ENCODE results near the gene PDGFC.

Gene PDGFC

DNA sequence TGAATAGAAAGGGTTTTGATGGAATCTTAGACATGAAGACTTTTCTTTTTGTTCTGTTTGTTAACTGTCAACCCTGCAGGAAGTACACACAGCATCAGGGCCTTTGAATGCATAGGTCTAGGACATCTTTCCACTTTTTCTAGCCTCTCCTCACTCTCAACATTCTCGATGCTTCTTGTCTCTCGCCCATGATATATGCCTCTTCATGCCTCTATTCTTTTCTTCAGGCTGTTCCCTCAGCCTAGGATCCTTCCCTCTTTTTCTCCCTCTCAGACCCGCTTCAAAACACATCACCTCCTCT lies 9.6 kb downstream of the PDGFC start:
- no peak overlapping the region for H3K4me3 ChIP-seq (replicated peaks; ENCODE audit: low read depth, low read length)
- DNase-seq (ENCODE audit: extremely low read depth, low read depth), result no peak
- TF ChIP-seq, protein P1, sequence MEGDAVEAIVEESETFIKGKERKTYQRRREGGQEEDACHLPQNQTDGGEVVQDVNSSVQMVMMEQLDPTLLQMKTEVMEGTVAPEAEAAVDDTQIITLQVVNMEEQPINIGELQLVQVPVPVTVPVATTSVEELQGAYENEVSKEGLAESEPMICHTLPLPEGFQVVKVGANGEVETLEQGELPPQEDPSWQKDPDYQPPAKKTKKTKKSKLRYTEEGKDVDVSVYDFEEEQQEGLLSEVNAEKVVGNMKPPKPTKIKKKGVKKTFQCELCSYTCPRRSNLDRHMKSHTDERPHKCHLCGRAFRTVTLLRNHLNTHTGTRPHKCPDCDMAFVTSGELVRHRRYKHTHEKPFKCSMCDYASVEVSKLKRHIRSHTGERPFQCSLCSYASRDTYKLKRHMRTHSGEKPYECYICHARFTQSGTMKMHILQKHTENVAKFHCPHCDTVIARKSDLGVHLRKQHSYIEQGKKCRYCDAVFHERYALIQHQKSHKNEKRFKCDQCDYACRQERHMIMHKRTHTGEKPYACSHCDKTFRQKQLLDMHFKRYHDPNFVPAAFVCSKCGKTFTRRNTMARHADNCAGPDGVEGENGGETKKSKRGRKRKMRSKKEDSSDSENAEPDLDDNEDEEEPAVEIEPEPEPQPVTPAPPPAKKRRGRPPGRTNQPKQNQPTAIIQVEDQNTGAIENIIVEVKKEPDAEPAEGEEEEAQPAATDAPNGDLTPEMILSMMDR (IDR thresholded peaks at IDR 0.05; ENCODE audit: low read depth, low read length, missing control alignments), result no peak

DNA sequence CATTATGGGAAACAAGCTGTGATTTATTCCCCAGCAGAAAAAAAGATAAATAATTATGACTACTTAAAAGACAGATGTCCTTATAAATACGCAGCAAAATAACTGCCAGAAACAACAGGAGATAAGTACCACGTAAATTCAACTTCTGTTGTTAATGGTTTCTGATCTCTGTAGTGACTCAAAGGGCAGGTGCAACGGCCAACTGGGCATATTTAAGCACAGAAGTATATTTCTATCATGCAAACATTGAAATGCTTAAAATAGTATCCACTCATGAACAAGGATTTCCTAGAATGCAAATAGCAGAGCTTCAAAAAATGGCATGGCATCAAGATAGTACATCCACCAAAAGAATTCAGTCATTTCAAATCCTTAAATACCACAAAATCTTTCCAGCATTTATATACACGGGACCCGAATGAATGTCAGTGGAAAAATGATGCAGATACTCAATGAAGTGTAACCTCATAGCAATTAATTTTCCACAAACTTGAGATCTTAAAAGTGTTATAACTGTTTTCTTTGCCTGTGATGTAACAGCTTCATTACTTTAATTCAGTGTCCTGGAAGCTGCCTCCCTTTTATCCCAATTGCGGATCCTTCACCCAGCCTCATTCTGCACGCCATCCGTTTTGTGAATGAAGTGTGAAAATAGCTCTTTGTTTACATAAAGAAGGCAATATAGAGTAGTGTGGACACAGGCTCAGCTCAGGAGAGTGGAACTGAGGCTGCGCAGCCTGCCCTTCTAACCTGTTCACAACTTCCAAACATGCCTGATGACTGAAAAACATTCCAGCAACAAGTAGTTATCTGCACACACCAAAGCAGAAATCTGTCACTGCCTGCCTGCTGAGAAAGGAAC lies 10.2 kb downstream of the PDGFC start:
- no peak for DNase-seq (ENCODE audit: extremely low read depth, low read depth)
- no peak overlapping the region for H3K4me3 ChIP-seq (replicated peaks; ENCODE audit: low read depth, low read length)
- TF ChIP-seq, protein P1 (IDR thresholded peaks at IDR 0.05; ENCODE audit: low read depth, low read length, missing control alignments), result no peak

DNA sequence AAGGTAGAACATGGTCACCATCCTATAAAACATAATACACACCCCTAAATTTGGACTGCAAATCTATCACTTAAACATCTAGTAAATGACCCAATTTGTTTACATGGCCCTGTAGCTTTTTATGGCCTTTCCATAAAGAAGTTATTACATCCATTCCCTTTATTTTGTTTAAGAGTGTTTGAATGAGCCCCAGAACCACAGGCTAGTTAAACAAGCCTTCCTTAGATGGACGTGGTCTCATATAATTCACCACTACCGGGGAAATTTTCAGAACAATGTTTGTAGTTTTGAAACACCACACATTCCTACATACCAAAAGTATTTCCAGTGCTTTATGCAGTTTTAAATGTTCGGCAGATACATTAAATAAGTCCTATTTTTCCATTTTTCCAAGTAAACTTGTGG lies 12.3 kb downstream of the PDGFC start:
- TF ChIP-seq, protein P1 (IDR thresholded peaks at IDR 0.05; ENCODE audit: low read depth, low read length, missing control alignments), result no peak
- no peak for DNase-seq (ENCODE audit: extremely low read depth, low read depth)
- H3K4me3 ChIP-seq (replicated peaks; ENCODE audit: low read depth, low read length), result no peak overlapping the region

DNA sequence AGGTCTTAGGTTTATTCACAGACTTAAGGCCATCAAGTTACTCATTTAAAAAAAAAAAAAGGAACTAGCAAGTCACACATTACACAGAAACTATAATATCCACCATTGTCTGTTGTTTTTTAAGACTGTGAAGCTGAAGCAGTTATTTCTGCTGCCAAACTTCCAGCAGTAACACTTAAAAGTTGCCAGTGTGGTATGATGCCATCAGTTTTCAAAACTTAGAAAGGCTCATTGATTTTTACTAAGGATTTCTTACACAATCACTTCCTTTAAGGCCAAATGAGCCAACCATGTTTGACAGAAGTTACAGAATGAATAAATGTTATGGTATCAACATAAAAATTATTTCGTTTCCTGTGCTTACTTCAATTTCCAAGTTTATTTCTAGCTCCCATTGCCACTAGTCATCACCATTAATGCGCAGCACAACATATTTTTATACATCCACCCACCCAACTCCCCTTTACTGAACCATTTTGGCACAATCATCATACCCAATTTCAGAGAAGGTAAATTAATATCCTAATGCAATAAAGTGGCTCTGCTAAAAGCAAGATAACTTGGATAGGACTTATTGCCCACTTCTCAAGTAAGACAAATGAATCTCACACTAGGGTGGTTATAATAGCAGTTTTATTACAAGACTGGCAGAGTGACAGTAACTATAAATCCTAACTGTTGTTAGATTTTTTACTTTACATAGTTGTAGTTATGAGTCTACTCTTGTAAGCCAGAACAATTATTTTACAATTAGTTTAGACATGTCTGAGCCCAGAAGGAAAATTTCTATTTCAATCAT lies 13.1 kb downstream of the PDGFC start:
- TF ChIP-seq, protein P1 (IDR thresholded peaks at IDR 0.05; ENCODE audit: low read depth, low read length, missing control alignments), result no peak
- DNase-seq (ENCODE audit: extremely low read depth, low read depth), result no peak
- H3K4me3 ChIP-seq (replicated peaks; ENCODE audit: low read depth, low read length), result no peak overlapping the region

DNA sequence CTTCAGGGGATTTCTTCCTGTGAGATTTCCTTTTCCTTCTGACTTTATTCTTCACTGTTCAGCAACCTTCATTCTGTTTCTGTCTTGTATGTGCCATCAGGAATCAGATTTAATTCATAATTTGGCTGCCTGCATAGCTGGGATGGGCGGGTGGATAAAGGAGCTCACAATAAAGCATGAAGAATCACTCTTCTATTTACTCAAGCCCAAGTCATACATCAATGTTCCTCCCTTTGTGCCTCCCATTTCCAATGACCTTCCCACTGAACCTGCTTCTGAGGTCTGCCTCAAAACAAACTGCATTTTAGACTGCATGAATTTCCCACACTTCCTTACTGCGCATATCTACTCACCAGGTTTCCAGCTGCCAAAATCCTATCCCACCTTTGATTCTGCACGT lies 14.0 kb downstream of the PDGFC start:
- no peak overlapping the region for H3K4me3 ChIP-seq (replicated peaks; ENCODE audit: low read depth, low read length)
- TF ChIP-seq, protein P1 (IDR thresholded peaks at IDR 0.05; ENCODE audit: low read depth, low read length, missing control alignments), result no peak
- no peak for DNase-seq (ENCODE audit: extremely low read depth, low read depth)

DNA sequence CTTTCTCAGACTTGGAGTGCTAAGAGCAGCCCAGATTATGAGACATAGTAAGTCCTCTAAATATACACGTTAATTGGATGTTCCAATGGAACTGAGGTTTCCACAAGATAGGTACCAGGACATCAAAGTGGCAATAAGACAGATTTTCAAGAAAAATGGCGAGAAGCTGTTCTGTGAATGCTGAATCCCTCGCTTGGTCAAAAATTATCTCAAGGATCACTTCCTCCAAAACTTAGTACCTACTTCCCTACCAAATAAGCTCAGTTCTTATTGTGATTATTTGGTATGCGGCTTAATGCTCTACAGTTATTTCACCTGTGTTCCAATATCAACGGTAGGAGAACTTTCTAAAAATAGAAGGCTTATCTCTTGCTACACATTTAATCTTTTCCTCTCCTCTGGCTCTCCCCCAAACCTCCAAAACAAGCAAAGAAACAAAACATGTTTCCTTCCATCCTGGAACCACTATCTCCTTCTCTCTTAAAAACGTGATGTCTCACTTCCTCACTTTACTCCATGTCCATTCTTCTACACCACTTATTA lies 14.7 kb downstream of the PDGFC start:
- no peak for DNase-seq (ENCODE audit: extremely low read depth, low read depth)
- no peak overlapping the region for H3K4me3 ChIP-seq (replicated peaks; ENCODE audit: low read depth, low read length)
- TF ChIP-seq, protein P1 (IDR thresholded peaks at IDR 0.05; ENCODE audit: low read depth, low read length, missing control alignments), result no peak

Measured in HFF-Myc (cell line).